GM18873 (cell line): ENCODE data around the gene TBK1.
"Not testable (repeated sequence)": the region's sequence is repeated elsewhere in the genome, so short reads cannot be mapped to it uniquely, and the experiment has no call there.

ENCODE experiments used
- ATAC-seq: cut with Tn5 transposase; IDR thresholded peaks from one replicate; pipeline ENCODE4 v1.9.1; 2021; ENCODE audit warnings: mild to moderate bottlenecking, moderate library complexity, moderate number of reproducible peaks; ENCODE audit not compliant: unreplicated experiment, low FRiP score

TBK1 gene

GRCh38 chr12:64534672-64535199, 82.8 kb downstream of the TBK1 start:
- ATAC-seq: no peak

- no peak for ATAC-seq
Observed at GRCh38 chr12:64538121-64538520, 86.2 kb downstream of the TBK1 start.

DNA sequence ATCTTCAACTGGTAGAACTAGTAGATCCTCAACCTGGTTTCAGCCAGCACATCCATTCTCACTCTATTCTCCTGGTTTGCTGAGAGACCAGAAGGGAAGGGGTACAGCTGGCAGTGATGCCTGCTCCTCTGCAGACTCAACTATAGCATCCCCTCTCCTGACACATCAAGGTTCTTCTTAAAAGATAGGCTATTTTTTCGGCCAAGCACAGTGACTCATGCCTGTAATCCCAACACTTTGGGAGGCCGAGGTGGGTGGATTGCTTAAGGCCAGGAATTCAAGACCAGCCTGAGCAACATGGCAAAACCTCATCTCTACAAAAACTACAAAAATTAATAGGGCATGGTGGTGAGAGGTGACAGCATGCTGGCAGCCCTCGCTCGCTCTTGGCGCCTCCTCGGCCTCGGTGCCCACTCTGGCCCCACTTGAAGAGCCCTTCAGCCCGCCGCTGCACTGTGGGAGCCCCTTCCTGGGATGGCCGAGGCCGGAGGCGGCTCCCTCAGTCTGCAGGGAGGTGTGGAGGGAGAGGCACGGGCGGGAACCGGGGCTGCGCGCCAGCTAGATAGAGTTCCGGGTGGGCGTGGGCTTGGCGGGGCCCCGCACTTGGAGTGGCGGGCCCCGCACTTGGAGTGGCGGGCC, 90.6 kb downstream of the TBK1 start:
- not testable (repeated sequence) for ATAC-seq

GRCh38 chr12:64544371-64545080, 92.6 kb downstream of the TBK1 start:
- ATAC-seq: no peak

DNA sequence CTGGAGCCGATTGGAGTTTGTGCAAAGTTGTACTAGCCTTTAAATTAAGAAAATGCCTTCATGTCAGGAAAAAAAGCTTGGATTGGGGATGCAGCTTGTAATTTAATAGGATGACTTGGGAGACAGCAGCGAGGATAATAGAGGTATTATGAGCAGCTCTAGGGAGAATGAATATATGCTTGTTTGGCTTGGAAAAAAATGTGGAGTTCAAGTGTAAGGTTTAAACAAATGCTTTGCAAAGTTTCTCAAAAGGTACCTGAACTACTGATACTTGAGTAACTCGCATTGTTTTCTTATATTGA, 93.1 kb downstream of the TBK1 start:
- no peak for ATAC-seq

- ATAC-seq: no peak
Observed at GRCh38 chr12:64549108-64549507, 97.2 kb downstream of the TBK1 start.

- ATAC-seq: no peak
Observed at GRCh38 chr12:64550755-64551154, 98.8 kb downstream of the TBK1 start.

- ATAC-seq: no peak
Observed at GRCh38 chr12:64551676-64552075, 99.8 kb downstream of the TBK1 start.
